PC-3 (cell line): ENCODE measurements around the gene TGFBR3. TPM values are rescaled to one million over a fixed set of nuclear protein-coding genes. Genes with fewer than 3 reads are reported as not detected.

ENCODE experiments used
- ATAC-seq: fragments of 200-7000 bp; cut with Tn5 transposase; 2 replicates; pipeline ENCODE4 v1.9.1; 2020; ENCODE audit warnings: mild to moderate bottlenecking, moderate library complexity
- BruUV-seq: library from RNA; stranded (reverse); fragments of 400-500 nt; replicated peaks from 2 replicates; lab custom pipeline; 2021; lab: Mats Ljungman, UMichigan
- CTCF ChIA-PET: fragments of 300-600 bp; sonication (Branson Sonifier 250); formaldehyde crosslinking; loops from one replicate; lab custom pipeline; 2022; ENCODE audit warnings: antibody characterized with exemption; lab: Charles Lee
- POLR2A ChIA-PET: fragments of 300-600 bp; sonication (Branson Sonifier 250); formaldehyde crosslinking; loops from one replicate; lab custom pipeline; 2022; ENCODE audit warnings: antibody characterized with exemption; ENCODE audit not compliant: unreplicated experiment; lab: Charles Lee
- DNase-seq: peaks from one replicate; pipeline ENCODE4 v3.0.0-alpha.2; 2015
- H2AFZ ChIP-seq: fragments of 300-600 bp; sonication (generic); 2 replicates; pipeline ENCODE4 v1.6.0; 2016; ENCODE audit warnings: antibody characterized with exemption, low read length
- H3F3A ChIP-seq: fragments of 300-600 bp; sonication (generic); one replicate; pipeline ENCODE4 v1.6.0; 2017; ENCODE audit warnings: antibody characterized with exemption, low read length, control low read depth, mild to moderate bottlenecking; ENCODE audit not compliant: unreplicated experiment
- H3K27ac ChIP-seq: fragments of 300-600 bp; sonication (generic); 2 replicates; pipeline ENCODE4 v1.5.1; 2016; ENCODE audit warnings: mild to moderate bottlenecking, low read length
- H3K27me3 ChIP-seq: fragments of 300-600 bp; sonication (generic); 2 replicates; pipeline ENCODE4 v1.6.1; 2016; ENCODE audit warnings: low read length, mixed read lengths
- H3K36me3 ChIP-seq: fragments of 300-600 bp; sonication (generic); 2 replicates; pipeline ENCODE4 v1.6.1; 2016; ENCODE audit warnings: low read depth, mixed run types, low read length, mixed read lengths
- H3K4me1 ChIP-seq: fragments of 300-600 bp; sonication (generic); 2 replicates; pipeline ENCODE4 v1.5.1; 2016; ENCODE audit warnings: low read length; ENCODE audit not compliant: insufficient read depth
- H3K4me2 ChIP-seq: fragments of 300-600 bp; sonication (generic); 2 replicates; pipeline ENCODE4 v1.6.0; 2016; ENCODE audit warnings: low read length
- H3K4me3 ChIP-seq: fragments of 300-600 bp; sonication (generic); 2 replicates; pipeline ENCODE4 v1.5.1; 2016; ENCODE audit warnings: mild to moderate bottlenecking, low read length, mixed read lengths
- H3K79me2 ChIP-seq: fragments of 300-600 bp; sonication (generic); 2 replicates; pipeline ENCODE4 v1.6.1; 2017; ENCODE audit warnings: low read length, mixed read lengths
- H3K9ac ChIP-seq: fragments of 300-600 bp; sonication (generic); 2 replicates; pipeline ENCODE4 v1.6.0; 2016; ENCODE audit warnings: mild to moderate bottlenecking, low read length
- H3K9me2 ChIP-seq: fragments of 300-600 bp; sonication (generic); replicated peaks from 2 replicates; pipeline ENCODE4 v1.6.1; 2016; ENCODE audit warnings: mixed run types, low read length, mixed read lengths
- H3K9me3 ChIP-seq: fragments of 300-600 bp; sonication (generic); 2 replicates; pipeline ENCODE4 v1.6.1; 2016; ENCODE audit warnings: low read length, mixed read lengths
- H4K20me1 ChIP-seq: fragments of 300-600 bp; sonication (generic); 2 replicates; pipeline ENCODE4 v1.6.1; 2016; ENCODE audit warnings: low read length, mixed read lengths
- EZH2 ChIP-seq: fragments of 300-600 bp; sonication (generic); IDR thresholded peaks from one replicate; pipeline ENCODE4 v1.6.1; 2017; ENCODE audit warnings: antibody characterized with exemption, mild to moderate bottlenecking, low read length; ENCODE audit not compliant: unreplicated experiment
- EZH2phosphoT487 ChIP-seq: fragments of 300-600 bp; sonication (generic); IDR thresholded peaks from 2 replicates; pipeline ENCODE4 v1.6.1; 2018; ENCODE audit warnings: mild to moderate bottlenecking, antibody characterized with exemption, low read length, borderline replicate concordance
- intact Hi-C: fragments of 100-400 bp; cut with micrococcal nuclease; formaldehyde crosslinking; loops from 2 replicates; pipeline ENCODE4 v1.9.0; 2023
- total RNA-seq: library from RNA; depleted of rRNA; stranded (reverse); fragments of >200 nt; gene quantifications from 2 replicates; pipeline ENCODE4 v1.2.3, GENCODE V29; 2014
- TF ChIP-seq, protein P1 (sequence below): fragments of 300-600 bp; sonication (generic); conservative IDR thresholded peaks from 2 replicates; pipeline ENCODE4 v1.5.1; 2017; ENCODE audit warnings: antibody characterized with exemption, low read depth, mild to moderate bottlenecking, low read length

TGFBR3 gene
- total RNA-seq, 1 experiment from 2014 or later = 2.8 TPM

DNA sequence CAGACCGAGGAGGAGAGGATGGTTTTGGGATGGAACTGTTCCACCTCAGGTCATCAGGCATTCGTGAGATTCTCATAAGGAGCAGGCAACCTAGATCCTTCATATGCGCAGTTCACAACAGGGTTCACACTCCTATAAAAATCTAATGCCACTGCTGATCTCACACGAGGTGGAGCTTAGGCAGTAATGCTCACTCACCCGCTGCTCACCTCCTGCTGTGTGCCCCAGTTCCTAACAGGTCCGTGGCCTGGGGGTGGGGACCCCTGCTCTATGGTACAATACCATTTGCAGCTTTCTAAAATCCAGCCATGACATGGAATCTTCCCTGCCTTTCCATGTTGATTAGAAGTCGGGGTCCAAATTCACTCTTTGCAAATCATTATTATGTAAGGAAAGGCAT, 72.1 kb downstream of the TGFBR3 start:
- TF ChIP-seq, protein P1, sequence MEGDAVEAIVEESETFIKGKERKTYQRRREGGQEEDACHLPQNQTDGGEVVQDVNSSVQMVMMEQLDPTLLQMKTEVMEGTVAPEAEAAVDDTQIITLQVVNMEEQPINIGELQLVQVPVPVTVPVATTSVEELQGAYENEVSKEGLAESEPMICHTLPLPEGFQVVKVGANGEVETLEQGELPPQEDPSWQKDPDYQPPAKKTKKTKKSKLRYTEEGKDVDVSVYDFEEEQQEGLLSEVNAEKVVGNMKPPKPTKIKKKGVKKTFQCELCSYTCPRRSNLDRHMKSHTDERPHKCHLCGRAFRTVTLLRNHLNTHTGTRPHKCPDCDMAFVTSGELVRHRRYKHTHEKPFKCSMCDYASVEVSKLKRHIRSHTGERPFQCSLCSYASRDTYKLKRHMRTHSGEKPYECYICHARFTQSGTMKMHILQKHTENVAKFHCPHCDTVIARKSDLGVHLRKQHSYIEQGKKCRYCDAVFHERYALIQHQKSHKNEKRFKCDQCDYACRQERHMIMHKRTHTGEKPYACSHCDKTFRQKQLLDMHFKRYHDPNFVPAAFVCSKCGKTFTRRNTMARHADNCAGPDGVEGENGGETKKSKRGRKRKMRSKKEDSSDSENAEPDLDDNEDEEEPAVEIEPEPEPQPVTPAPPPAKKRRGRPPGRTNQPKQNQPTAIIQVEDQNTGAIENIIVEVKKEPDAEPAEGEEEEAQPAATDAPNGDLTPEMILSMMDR = no peak
- TF ChIP-seq EZH2phosphoT487 = no peak
- TF ChIP-seq EZH2 = no peak
- Histone ChIP-seq H2AFZ (no peak overlapping the region), H3K4me1 (peaks cover 8% of the 10 kb centered on the region), H3K9ac (no peak overlapping the region), H3K4me3 (no peak overlapping the region), H3K9me3 (no peaks in the 10 kb centered on the region), H3K79me2 (no peaks in the 10 kb centered on the region), H3K4me2 (no peak overlapping the region), H3F3A (no peaks in the 10 kb centered on the region), H3K27me3 (no peaks in the 10 kb centered on the region), H3K36me3 (no peaks in the 10 kb centered on the region), H4K20me1 (no peaks in the 10 kb centered on the region), H3K9me2 (no peaks in the 10 kb centered on the region), H3K27ac (no peak overlapping the region)
- ChIA-PET CTCF (no interaction called here), POLR2A (no interaction called here)
- ATAC-seq (no peak), DNase-seq (no peak)
- intact Hi-C loops = no loop called here
- BruUV-seq = no TSS peak

GRCh38 chr1:91811363-91812025, 74.5 kb downstream of the TGFBR3 start:
- Histone ChIP-seq H3K9ac (no peak overlapping the region), H3K9me2 (no peaks in the 10 kb centered on the region), H3K79me2 (no peaks in the 10 kb centered on the region), H3F3A (no peaks in the 10 kb centered on the region), H3K27me3 (no peaks in the 10 kb centered on the region), H3K4me2 (no peak overlapping the region), H3K9me3 (no peaks in the 10 kb centered on the region), H4K20me1 (no peaks in the 10 kb centered on the region), H3K27ac (no peak overlapping the region), H3K4me3 (no peak overlapping the region), H3K36me3 (no peaks in the 10 kb centered on the region), H3K4me1 (peaks cover 11% of the 10 kb centered on the region), H2AFZ (no peak overlapping the region)
- DNase-seq (no peak), ATAC-seq (no peak)
- ChIA-PET CTCF (no interaction called here), POLR2A (no interaction called here)
- no TSS peak for BruUV-seq
- TF ChIP-seq EZH2 = no peak
- TF ChIP-seq, protein P1 = no peak
- intact Hi-C loops = no loop called here

DNA sequence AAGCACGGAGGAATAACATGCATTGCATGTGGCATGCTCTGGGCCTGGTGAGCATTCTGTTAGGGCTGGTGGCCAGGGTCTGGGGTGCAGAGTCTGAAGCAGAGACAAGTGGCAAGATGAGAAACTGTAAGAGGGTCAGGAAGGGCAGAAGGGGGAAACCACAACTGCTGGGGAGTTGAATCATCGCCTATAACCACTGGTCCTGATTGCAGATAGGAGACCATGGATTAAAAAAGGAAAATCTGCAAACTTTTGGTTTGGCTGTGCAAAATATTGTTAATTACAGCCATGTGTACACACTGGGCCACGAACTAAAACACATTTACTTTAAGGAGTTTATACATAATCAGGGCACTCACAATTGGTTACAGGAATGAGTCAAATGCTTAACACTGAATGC, 76.6 kb downstream of the TGFBR3 start:
- no peak overlapping the region for H3K4me3 ChIP-seq
- TF ChIP-seq EZH2phosphoT487 (no peak), EZH2 (no peak)
- TF ChIP-seq, protein P1 = no peak
- H3K4me2 ChIP-seq = no peak overlapping the region
- H3K36me3 ChIP-seq = no peaks in the 10 kb centered on the region
- no peak overlapping the region for H3K27ac ChIP-seq
- no peaks in the 10 kb centered on the region for H3K9me3 ChIP-seq
- ChIA-PET POLR2A (no interaction called here), CTCF (no interaction called here)
- H3K9me2 ChIP-seq = no peaks in the 10 kb centered on the region
- H3K9ac ChIP-seq = no peak overlapping the region
- H3K4me1 ChIP-seq = peaks cover 19% of the 10 kb centered on the region
- no peaks in the 10 kb centered on the region for H3K27me3 ChIP-seq
- no peak for ATAC-seq
- BruUV-seq = no TSS peak
- DNase-seq = no peak
- no peaks in the 10 kb centered on the region for H4K20me1 ChIP-seq
- H3K79me2 ChIP-seq = no peaks in the 10 kb centered on the region
- intact Hi-C loops = no loop called here
- no peak overlapping the region for H2AFZ ChIP-seq
- H3F3A ChIP-seq = no peaks in the 10 kb centered on the region
